K562 (cell line): ENCODE data around the gene TPD52L1. TPM values are rescaled to one million over a fixed set of nuclear protein-coding genes. Genes with fewer than 3 reads are reported as not detected.

ENCODE experiments used
- ARID1B ChIP-seq: fragments of 450-650 bp; IDR thresholded peaks from 2 replicates; pipeline ENCODE4 v1.6.1; 2016; ENCODE audit warnings: antibody characterized with exemption, mild to moderate bottlenecking, inconsistent platforms
- ARNT ChIP-seq, 2 experiments: fragments of 450-650 bp; IDR thresholded peaks; 2 replicates each; pipeline ENCODE4 v1.6.1; 2016; ENCODE audit warnings: mild to moderate bottlenecking in 1 of 2
- COPS2 ChIP-seq: fragments of 450-650 bp; conservative IDR thresholded peaks from 2 replicates; pipeline ENCODE4 v1.6.1; 2016; ENCODE audit warnings: mild to moderate bottlenecking, moderate library complexity
- CREB1 ChIP-seq, 2 experiments: sonication (generic) in 1 of 2; formaldehyde crosslinking in 1 of 2; IDR thresholded peaks; 2 replicates each; pipeline versions ENCODE4 v1.6.1 to v1.8.0; 2012 to 2022; ENCODE audit warnings: inconsistent platforms in 1 of 2, mild to moderate bottlenecking in 1 of 2, missing genetic modification reagents in 1 of 2, moderate library complexity in 1 of 2
- CTCF ChIP-seq, 3 experiments: IDR thresholded peaks in 2 of 3; conservative IDR thresholded peaks in 1 of 3; 2 replicates each; pipeline ENCODE4 v1.5.1; 2011 to 2012; ENCODE audit warnings: low read length in 3 of 3, mild to moderate bottlenecking in 3 of 3, control low read depth in 2 of 3, improper control_type of control experiment in 1 of 3, inconsistent platforms in 1 of 3, low read depth in 1 of 3, mixed read lengths in 1 of 3, moderate library complexity in 1 of 3; ENCODE audit not compliant: insufficient read depth in 2 of 3
- EGR1 ChIP-seq: fragments of 450-650 bp; conservative IDR thresholded peaks from 2 replicates; pipeline ENCODE4 v1.6.1; 2017; ENCODE audit warnings: mild to moderate bottlenecking
- EP400 ChIP-seq: fragments of 450-650 bp; IDR thresholded peaks from 2 replicates; pipeline ENCODE4 v1.6.1; 2017; ENCODE audit warnings: antibody characterized with exemption, mild to moderate bottlenecking, moderate library complexity
- GATA2 ChIP-seq: sonication (generic); formaldehyde crosslinking; IDR thresholded peaks from 2 replicates; pipeline ENCODE4 v1.4.0; 2020; ENCODE audit warnings: mild to moderate bottlenecking, missing genetic modification reagents
- KLF6 ChIP-seq: fragments of 250-450 bp; sonication (Bioruptor Pico); IDR thresholded peaks from 2 replicates; pipeline ENCODE4 v1.4.0; 2020; ENCODE audit warnings: mild to moderate bottlenecking, moderate library complexity, borderline replicate concordance
- MTA2 ChIP-seq: fragments of 450-650 bp; IDR thresholded peaks from 2 replicates; pipeline ENCODE4 v1.6.1; 2016; ENCODE audit warnings: low read depth
- NR4A1 ChIP-seq, 2 experiments: fragments of 250-450 bp in 1 of 2; fragments of 450-650 bp in 1 of 2; sonication (Bioruptor Pico) in 1 of 2; IDR thresholded peaks; 2 replicates each; pipeline versions ENCODE4 v1.4.0 to v1.6.1; 2016 to 2020; ENCODE audit warnings: mild to moderate bottlenecking in 2 of 2, missing compliant biosample characterization in 1 of 2, missing genetic modification characterization in 1 of 2, moderate library complexity in 1 of 2
- PTBP1 ChIP-seq: fragments of 200-400 bp; formaldehyde crosslinking; IDR thresholded peaks from 2 replicates; pipeline ENCODE4 v1.6.1; 2017; ENCODE audit warnings: low read depth, low read length
- RBM17 ChIP-seq: fragments of 200-400 bp; formaldehyde crosslinking; IDR thresholded peaks from 2 replicates; pipeline ENCODE4 v1.6.1; 2017; ENCODE audit warnings: low read depth, mild to moderate bottlenecking, low read length, borderline replicate concordance
- SMARCE1 ChIP-seq: fragments of 450-650 bp; IDR thresholded peaks from 2 replicates; pipeline ENCODE4 v1.7.1; 2016; ENCODE audit warnings: mild to moderate bottlenecking
- TEAD1 ChIP-seq, 2 experiments: fragments of 450-650 bp in 1 of 2; sonication (generic) in 1 of 2; formaldehyde crosslinking; IDR thresholded peaks; 2 replicates each; pipeline versions ENCODE4 v1.4.0 to v1.8.0; 2020 to 2022; ENCODE audit warnings: mild to moderate bottlenecking in 2 of 2, missing genetic modification reagents in 1 of 2
- ZEB2 ChIP-seq: fragments of 450-650 bp; IDR thresholded peaks from 2 replicates; pipeline ENCODE4 v1.6.1; 2016
- ZMIZ1 ChIP-seq, 2 experiments: fragments of 150-350 bp in 1 of 2; IDR thresholded peaks; 2 replicates each; pipeline ENCODE4 v1.6.1; 2012 to 2016; ENCODE audit warnings: low read depth in 2 of 2, low read length in 2 of 2, mild to moderate bottlenecking in 1 of 2, moderate library complexity in 1 of 2
- ZNF324 ChIP-seq: fragments of 250-450 bp; sonication (Bioruptor Pico); IDR thresholded peaks from 2 replicates; pipeline ENCODE4 v1.4.0; 2020; ENCODE audit warnings: mild to moderate bottlenecking
- ZNF384 ChIP-seq: IDR thresholded peaks from 2 replicates; pipeline ENCODE4 v1.6.1; 2012; ENCODE audit warnings: low read depth, low read length, improper control_type of control experiment
- ZNF551 ChIP-seq: fragments of 250-450 bp; sonication (Bioruptor Pico); IDR thresholded peaks from 2 replicates; pipeline ENCODE4 v1.5.0; 2021; ENCODE audit warnings: mild to moderate bottlenecking, moderate library complexity
- ZZZ3 ChIP-seq: fragments of 450-650 bp; IDR thresholded peaks from 2 replicates; pipeline ENCODE4 v1.6.1; 2016; ENCODE audit warnings: antibody characterized with exemption, mild to moderate bottlenecking, moderate library complexity
- polyA plus RNA-seq, 8 experiments: library from polyadenylated mRNA; depleted of rRNA in 4 of 8; stranded (reverse) in 5 of 8; unstranded in 3 of 8; fragments of >200 nt; fragmentation: Nextera tagmentation in 2 of 8; fragmentation: Illumina TruSeq in 1 of 8; extraction: Ambion mirVana in 2 of 8; extraction: Trizol in 1 of 8; gene quantifications; 2 replicates each; pipeline versions ENCODE4 v1.2.1 to v1.2.3, GENCODE V29; 2011 to 2014; ENCODE audit warnings: inconsistent platforms in 1 of 8, missing spikeins in 1 of 8
- total RNA-seq, 7 experiments: library from RNA; depleted of rRNA in 6 of 7; stranded (reverse); fragments of >200 nt in 6 of 7; fragmentation: Illumina TruSeq in 2 of 7; extraction: Trizol in 2 of 7; gene quantifications; 2 replicates each; pipeline versions ENCODE4 v1.2.1 to v1.2.3, GENCODE V29; 2011 to 2021; ENCODE audit warnings: low replicate concordance in 1 of 7
- TF ChIP-seq, protein P1 (sequence below), 2 experiments: IDR thresholded peaks; 2 replicates each; pipeline ENCODE4 v1.6.1; 2012; ENCODE audit warnings: improper control_type of control experiment in 2 of 2, low read depth in 2 of 2, low read length in 2 of 2, borderline replicate concordance in 1 of 2

TPD52L1 gene
- total and polyA plus RNA-seq, 9 of the 15 experiments (the other 6 are each of a cell fraction or from before 2014, with no cell fraction given) = 12.9 to 149 (median 75.7) TPM

DNA sequence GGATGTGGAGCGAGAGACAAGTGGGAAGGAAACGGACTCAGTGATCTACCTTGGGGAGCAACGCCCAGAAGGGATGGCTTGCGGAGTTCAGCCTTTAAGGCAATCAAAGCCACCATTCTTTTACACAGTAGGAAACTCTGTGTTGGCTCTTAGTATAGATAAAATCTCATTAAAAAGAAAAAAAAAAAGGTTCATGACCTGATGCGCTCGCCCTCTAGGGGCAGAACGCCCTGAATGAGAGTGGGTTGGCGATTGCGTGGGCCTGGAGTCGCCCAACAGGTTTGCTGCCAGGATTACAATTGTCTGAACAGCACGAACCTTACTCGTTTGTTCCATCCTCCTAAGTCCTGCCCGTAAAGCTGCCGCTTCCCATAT, 1.2 kb downstream of the TPD52L1 start (continued):
- no peak for TF ChIP-seq PTBP1
- no peak for TF ChIP-seq NR4A1 (CRISPR knock-in tag; IDR thresholded peaks at IDR 0.05)
- no peak for TF ChIP-seq NR4A1 (tag; IDR thresholded peaks at IDR 0.05)
- TF ChIP-seq ZMIZ1 (IDR thresholded peaks at IDR 0.05; ENCODE audit: low read depth in 2 of 2, low read length in 2 of 2) = no peak
- TF ChIP-seq EGR1 = peak; percentile 86
- peak in 1 of 2 experiments; percentile 60; a peak in 1 of 4 replicates for TF ChIP-seq ARNT (IDR thresholded peaks at IDR 0.05)
- 0 out of 2 replicates have a peak, but pooled peaks have one; percentile 33 for TF ChIP-seq ZEB2
- TF ChIP-seq CREB1 (IDR thresholded peaks at IDR 0.05) = peak; percentile 14; the same call in 1 of the 2 replicates
- no peak for TF ChIP-seq CREB1 (CRISPR knock-in tag; IDR thresholded peaks at IDR 0.05)
- 0 out of 2 replicates have a peak, but pooled peaks have one; percentile 14 for TF ChIP-seq GATA2 (CRISPR knock-in tag)
- TF ChIP-seq RBM17 = no peak
- 0 out of 4 replicates have a peak, but pooled peaks of 1 of the 2 experiments have one; percentile 8 for TF ChIP-seq TEAD1 (CRISPR knock-in tag; IDR thresholded peaks at IDR 0.05)
- TF ChIP-seq SMARCE1 = peak; percentile 49; the same call in 1 of the 2 replicates
- no peak for TF ChIP-seq ZZZ3
- no peak for TF ChIP-seq MTA2
- TF ChIP-seq CTCF (IDR thresholded peaks at IDR 0.05 in 2 of 3, conservative IDR thresholded peaks at IDR 0.05 in 1 of 3; ENCODE audit: insufficient read depth in 2 of 3, low read depth in 1 of 3, low read length in 3 of 3) = peak; percentile 73 to 78 (median 78)
- peak; percentile 39; the same call in 1 of the 2 replicates for TF ChIP-seq ARID1B
- TF ChIP-seq ZNF384 = peak; percentile 100
- TF ChIP-seq ZNF324 (CRISPR knock-in tag) = no peak
- TF ChIP-seq KLF6 (CRISPR knock-in tag) = no peak
- no peak for TF ChIP-seq COPS2
- TF ChIP-seq, protein P1, sequence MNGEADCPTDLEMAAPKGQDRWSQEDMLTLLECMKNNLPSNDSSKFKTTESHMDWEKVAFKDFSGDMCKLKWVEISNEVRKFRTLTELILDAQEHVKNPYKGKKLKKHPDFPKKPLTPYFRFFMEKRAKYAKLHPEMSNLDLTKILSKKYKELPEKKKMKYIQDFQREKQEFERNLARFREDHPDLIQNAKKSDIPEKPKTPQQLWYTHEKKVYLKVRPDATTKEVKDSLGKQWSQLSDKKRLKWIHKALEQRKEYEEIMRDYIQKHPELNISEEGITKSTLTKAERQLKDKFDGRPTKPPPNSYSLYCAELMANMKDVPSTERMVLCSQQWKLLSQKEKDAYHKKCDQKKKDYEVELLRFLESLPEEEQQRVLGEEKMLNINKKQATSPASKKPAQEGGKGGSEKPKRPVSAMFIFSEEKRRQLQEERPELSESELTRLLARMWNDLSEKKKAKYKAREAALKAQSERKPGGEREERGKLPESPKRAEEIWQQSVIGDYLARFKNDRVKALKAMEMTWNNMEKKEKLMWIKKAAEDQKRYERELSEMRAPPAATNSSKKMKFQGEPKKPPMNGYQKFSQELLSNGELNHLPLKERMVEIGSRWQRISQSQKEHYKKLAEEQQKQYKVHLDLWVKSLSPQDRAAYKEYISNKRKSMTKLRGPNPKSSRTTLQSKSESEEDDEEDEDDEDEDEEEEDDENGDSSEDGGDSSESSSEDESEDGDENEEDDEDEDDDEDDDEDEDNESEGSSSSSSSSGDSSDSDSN (IDR thresholded peaks at IDR 0.05; ENCODE audit: borderline replicate concordance in 1 of 2, low read depth in 2 of 2, low read length in 2 of 2) = 0 out of 4 replicates have a peak, but pooled peaks of 1 of the 2 experiments have one; percentile 17
- TF ChIP-seq ZNF551 (CRISPR knock-in tag) = no peak
- TF ChIP-seq EP400 = peak; percentile 30
